GM18870 (cell line): Measurements from ENCODE around the gene ACE.

Experiments used
- ATAC-seq: cut with Tn5 transposase; IDR thresholded peaks from one replicate; pipeline ENCODE4 v1.9.1; 2021; ENCODE audit warnings: moderate library complexity; ENCODE audit not compliant: unreplicated experiment

Gene ACE

DNA sequence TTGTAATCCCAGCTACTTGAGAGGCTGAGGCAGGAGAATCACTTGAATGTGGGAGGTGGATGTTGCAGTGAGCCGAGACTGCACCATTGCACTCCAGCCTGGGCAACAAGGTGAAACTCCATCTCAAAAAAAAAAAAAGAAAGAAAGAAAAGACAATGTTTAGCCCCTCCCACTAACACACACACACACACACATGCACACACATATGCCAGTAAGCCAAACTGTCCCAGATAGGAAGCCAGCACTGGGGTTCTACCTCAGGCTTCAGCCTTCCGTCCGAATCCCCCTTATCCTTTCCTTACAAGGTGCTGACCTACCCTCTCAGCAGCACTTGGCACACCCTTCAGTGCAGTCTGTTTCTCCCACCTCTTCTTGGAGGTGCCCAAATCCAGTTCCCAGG is 37.6 kb downstream of the ACE start:
- ATAC-seq, result no peak

DNA sequence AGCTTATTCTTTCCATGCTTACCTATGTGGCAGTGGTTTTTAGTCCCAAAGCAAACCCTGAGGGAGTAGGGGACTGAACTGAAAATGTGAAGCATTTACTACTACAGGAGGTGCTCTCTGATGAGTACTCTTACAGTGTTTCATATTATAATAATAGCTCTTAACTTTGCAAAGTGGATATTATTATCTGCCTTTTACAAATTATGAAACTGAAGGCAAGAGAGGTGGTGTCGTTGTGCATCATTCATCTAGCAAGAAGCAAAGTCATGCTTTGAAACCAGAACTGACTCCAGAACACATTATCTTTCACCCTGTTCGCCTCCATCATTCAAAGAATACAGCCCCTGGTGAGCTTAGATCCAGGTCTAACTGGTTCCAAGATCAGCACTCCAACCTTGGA is 38.1 kb downstream of the ACE start:
- no peak for ATAC-seq

DNA sequence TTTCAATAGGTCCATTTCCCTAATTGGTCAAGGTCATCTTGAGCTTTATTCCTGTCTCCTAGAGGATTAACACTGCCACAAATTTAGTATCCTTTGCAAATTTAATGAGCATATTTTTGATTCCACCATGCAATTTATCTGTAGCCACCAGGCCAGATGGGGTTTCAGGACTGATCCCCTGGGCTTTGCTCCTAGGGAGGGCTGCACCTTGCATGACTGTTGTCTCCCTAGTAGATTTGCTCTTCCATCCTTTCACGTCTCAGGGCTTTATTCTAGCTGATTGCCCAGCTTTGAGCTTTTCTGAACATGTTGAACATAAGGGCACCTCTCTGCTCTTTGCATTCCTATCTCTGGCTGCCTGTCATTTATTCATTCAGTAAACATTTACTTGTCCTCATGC is 38.6 kb downstream of the ACE start:
- ATAC-seq, result no peak

DNA sequence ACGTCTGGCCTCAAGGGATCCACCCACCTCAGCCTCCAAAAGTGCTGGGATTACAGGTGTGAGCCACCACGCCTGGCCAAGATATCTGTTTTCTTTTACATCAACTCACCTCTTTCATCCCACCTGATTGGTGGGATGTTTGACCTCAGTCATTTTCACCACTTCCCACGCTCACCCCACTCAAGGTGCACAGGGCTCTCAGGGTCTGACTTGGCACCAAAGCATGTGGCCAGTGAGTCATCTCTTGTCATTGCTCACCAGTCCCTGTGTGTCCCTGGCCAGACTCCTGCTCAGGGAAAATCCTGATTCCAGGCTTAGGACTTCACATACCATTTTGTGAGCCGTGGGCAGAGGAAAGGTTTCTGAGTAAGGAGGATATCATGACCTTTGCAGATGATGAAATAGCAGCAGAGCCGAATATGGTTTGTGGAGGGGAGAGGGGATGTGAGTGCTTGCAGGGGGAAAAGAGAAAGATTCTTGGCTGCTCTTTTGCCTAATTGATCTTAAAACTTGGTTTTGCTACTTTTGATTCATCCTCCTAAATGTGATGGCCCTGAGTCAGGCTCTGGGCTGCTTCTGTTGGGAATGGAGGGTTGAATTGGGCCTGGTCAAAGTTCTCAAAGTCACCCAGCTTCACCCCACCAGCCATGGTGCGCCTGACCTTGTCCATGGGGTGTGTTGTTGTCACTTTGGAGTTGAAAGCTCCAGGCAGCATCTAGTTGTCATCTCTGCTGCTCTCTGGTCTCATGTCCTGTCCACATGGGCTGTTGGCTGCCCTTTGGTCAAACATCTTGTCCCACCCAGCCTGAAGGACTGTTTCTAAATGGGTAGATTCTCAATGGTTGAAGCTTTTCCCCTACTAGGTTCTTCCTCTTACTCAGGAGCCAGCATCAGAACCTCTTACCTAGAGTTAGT is 40.3 kb downstream of the ACE start:
- ATAC-seq, result no peak

DNA sequence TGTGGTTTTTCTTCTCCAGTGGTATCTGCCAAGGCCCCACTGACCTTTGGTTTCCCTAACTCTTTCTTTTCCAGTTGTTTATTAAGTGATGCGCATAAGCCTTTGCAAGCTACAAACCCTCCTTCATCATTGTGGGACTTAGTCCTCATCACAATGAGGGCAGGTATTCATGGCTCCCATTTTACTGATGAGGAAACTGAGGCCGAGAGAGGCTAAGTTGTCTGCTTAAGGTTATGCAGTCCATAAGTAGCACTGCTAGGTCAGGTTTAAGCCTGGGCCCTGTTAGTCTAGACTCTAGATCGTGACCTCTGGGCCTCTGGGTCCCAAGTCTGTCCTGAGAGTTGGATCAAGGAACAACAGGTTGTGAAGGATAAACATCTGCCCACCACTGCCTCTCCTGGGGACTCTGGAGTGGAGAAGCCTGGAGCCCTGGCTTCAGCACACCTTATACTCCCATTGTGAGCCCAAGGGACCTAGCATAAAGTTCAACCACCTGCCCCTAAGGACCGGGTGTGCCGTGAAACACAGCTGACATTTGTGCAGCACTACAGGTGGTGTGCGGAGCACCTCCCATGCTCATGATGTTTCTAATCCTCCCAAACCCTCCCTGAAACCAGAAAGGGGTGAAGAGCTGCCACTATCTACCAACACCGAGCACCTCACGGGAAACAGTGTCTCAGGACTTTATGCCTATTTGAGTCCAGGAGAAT is 41.1 kb downstream of the ACE start:
- ATAC-seq, result no peak

DNA sequence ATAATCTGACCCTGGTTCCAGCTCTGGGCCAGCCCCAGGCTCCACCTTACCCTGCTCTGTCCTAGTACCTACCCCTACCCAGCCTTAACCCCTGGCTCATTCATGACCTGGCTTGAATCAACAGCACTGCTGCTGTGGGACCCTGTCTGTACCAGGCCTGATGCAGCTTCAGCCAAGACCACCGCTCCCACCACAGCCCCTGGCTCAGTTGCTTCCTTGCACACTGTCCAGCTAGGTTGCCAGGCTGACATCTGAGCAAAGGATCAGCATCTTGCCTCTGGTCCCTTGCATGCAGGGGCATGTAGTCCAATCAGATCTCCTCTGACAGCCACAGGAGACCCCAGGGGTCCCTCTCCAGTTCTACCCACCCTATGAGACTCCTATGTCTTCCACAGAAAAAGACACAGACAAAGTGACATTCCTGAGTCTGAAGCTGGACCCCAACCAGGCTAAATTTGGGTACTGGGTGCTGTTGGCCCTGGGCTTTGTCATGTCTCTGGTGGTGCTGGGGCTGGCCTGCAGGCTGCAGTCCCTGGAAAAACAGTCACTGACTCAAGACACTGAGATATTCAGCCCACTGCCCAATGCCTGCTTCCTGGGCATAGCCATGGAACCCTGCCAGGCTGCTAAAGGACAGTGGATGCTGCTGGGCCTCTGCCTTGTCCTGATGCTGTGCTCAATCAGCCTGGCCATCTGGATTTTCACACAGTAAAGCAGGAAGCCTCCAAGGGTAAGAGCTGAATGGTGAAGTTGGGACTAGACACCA is 42.4 kb downstream of the ACE start:
- no peak for ATAC-seq

DNA sequence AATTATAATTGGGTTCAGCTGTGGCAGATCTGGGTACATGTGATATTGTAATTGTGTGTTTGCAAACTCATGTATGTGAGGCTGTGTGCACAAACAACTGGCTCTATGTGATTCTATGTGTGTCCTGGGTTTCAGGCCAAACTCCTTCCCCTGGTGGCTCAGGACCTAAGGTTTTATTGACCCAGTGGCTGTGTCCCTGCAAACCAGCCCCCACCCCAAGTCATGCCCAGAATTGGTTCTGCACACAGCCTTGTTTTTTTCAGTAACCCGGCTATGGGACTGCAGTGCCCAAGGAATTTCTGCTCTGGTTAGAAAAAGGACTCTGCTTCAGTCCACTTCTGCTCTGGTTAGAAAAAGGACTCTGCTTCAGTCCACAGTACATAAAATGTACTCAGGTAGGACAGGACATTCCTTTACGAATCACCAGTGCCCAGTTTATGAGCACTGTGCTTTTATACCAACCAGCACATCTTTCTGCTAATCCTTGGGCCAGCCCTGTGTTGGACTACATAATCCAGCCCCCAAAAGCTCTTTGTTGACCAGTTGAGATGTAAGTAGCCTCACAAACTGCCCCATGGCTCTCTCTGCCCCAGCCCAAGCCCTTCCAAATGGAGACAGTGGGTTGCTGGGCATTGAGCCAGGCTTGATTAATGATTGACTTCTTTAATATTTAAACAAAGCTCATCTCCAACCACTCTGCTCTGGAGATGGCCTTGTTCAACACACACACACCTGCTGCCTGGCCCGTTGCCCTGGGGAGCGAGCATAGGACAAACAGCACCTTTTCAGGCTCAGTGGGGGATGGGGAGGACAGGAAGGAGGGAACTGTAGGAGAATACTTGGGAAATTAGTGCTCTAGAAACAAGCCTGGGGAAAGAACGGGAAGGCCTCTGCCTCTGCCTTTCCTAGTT is 43.4 kb downstream of the ACE start:
- ATAC-seq, result no peak

DNA sequence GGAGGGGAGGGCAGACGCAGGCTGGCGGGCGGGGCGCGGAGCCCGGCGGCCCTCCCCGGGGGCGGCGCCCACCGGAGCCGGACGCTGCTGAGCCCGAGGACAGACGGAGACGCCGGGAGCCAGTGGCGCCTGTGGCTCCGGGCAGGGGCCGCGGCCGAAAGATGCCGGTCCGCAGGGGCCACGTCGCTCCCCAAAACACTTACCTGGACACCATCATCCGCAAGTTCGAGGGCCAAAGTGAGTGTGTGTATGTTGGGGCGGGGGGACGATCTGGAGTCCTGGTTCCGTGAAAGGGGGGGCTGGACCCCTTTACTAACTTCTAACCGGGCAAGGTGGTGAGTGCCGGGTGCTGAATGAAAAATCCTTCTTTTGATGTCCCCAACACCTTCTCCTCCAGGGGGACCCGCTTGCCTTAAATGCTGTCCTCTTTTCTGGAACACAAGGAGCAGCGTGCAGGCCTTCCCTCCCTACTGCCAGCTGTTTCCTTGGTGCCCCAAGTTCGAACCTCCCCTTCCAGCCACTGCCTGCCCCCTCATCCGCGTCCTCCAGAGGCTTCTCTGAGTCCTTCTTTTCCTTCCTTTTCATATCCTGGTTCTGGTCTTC is 46.5 kb downstream of the ACE start, which contains the start of gene KCNH6:
Gene KCNH6 (plus strand): TSS at position 106 of the 603 bp plus-strand sequence. CDS start 56 bp downstream, at position 162.
- no peak for ATAC-seq

DNA sequence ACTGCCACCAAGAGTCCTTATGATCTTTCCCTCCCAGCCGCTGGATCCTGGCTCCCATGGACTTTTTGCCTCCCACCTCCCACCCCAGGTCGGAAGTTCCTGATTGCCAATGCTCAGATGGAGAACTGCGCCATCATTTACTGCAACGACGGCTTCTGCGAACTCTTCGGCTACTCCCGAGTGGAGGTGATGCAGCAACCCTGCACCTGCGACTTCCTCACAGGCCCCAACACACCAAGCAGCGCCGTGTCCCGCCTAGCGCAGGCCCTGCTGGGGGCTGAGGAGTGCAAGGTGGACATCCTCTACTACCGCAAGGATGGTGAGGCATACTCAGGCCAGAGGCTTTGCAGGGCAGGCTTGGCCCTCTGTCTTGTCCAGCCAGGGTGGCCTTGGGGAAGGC is 47.2 kb downstream of the ACE start:
- no peak for ATAC-seq

DNA sequence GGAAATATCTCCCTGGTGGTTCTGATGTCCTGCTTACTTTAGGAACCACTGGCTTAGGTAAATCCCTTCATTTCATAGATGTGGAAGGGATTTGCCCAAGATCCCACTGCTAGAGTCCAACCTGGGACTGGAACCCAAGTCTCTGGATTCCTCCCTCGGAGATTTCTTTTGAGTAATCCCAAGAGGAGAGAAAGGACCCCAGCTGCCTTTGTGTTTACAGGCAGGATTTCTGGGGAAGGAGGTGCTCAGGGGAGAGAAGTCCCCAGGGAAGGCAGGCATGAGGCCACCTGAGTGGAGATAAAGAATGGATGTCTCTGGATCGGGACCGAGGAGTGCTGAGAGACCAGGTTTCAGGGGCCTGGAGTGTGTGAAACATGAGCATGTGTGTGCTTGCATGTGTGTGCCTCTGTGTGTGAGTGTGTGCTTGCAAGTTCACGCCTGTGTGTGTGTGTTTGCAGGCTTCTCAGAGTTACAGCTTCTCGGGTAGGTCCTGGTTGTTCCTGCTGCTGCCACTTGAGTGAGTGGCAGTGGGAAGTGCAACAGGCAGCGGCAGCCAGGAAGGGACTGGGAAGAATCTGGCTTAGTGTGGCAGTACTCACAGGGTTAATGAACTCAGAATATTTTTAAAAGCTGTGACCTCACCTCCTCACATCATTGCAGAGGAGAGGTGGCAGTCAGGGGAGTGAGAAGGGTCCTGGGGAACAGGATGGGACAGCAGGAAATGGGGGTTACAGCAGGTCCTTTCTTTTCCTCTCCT is 48.5 kb downstream of the ACE start:
- ATAC-seq, result no peak

DNA sequence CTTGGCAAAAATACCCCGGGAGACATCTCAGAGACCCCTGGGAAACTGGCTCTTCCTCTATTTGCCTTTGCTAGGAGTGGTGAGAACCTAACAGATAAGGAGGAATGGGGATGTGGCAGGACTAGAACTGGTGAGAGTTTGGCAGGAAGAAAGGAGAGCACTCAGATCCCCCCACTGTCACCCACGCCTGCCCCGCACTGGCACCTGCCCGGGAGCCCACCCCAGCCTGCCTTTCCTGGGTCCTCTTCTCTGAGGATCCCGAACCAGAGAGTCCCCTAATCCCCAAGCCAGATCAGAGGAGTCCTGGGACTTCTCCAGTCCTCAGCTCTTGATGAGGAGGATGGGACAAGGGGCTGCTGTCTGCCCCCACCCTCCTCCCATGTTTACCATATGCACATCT is 50.0 kb downstream of the ACE start:
- ATAC-seq, result no peak

DNA sequence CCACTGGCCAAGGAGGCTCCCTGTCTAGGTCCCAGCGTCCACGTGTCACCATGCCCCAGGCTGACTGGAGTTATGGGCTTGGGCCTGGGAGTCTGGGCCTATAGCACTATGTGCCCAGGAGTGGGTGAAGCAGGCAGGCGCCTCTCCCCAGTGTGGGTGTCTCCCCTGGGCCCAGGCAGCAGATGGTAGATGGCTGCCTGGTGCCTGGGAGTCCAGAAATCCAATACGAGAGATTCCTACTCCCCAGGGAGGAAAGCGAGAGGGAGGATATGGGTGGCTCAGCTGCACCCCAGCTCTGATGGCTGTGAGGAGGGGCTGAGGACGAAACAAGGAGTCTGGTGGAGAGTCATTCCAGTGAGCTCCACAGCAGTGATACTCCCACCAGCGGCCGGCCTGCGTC is 51.3 kb downstream of the ACE start:
- ATAC-seq, result no peak

DNA sequence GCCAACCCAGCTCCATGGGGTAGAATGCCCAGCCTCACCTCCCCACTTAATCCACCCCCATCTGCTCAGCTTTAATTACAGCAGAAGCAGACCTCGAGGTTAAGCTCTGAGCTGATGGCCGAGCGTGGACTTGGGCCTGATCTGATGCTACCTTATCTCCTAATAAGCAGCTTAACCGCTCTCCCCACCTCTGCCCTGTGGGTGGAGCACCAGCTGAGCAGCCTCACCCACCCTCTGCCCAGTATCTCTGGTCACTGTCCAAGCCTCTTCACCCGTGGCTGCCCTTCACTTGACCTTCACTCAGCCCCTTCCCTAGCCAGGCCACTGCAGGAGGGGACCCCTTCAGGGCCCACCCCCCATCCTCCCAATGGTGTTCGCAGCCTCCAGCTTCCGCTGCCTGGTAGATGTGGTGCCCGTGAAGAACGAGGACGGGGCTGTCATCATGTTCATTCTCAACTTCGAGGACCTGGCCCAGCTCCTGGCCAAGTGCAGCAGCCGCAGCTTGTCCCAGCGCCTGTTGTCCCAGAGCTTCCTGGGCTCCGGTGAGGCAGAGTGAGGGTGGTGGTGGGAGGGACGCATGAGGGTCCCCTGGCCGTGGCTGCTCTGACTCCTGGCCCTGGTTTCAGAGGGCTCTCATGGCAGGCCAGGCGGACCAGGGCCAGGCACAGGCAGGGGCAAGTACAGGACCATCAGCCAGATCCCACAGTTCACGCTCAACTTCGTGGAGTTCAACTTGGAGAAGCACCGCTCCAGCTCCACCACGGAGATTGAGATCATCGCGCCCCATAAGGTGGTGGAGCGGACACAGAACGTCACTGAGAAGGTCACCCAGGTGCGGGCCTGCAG is 53.1 kb downstream of the ACE start:
- no peak for ATAC-seq

DNA sequence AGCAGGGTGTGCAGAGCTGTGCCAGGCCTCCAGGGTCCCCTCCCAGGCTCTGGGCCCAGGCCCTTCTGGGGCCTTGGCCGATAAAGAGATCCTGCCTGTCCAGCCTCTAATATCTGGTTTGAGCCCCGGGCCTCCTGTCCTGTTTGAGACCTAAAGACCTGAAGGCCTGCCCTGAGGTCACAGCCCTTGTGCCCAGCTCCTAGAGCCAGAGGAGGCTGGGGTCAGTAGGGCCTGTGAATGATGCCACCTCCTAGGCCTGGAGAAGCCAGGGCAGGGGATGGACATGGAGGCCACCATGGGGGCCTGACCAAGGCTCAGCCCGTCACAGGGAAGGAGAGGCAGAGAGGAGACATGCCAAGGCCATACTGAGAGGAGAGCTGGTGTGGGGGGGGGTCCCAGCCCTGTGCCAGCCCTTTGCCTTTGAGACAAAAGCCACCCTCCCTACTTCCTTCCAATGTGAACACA is 53.7 kb downstream of the ACE start:
- no peak for ATAC-seq

DNA sequence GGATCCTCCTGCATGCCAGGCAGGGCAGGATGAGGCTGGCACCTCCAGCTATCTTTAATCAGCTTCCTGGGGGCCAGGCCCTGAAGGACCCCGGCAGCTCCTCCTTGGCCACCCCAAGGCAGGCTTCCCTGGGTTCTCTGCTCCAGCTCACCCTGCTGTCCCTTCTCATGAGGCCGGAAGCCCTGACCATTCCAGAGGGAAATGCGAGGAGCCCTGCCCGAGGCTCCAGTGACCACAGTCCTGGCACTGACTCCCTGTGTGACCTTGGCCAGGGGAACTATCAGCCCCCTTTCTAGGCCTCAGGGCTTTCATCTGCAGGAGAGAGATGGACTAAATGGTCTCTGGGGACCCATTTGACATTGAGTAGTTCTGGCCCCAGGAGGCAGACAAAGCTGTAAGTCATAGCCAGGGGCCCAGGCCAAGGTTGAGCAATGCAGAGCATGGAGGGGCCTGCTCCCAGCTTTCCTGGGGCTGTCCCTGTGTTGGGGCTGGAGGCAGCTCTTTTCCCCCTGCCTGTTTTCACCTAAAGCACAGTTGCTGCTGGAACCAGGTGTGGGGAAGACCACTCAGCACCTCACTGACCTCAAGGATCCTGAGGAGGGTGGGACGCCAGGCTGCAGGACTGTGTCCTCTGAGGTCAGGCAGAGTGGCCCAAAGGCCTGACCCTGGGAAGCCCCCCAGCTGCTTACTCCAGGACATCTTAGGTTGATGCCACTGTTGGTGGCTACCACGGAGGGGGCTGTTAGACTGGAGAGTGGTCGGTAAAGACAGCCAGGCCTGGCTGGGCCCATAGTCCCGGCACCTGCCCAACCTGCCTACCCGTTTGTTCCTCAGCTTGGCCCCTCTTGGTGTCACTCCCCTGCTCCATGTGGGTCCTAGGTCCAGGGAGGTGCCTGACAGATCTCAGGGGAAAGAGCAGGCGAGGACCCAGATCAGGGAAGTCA is 54.4 kb downstream of the ACE start:
- ATAC-seq, result no peak

DNA sequence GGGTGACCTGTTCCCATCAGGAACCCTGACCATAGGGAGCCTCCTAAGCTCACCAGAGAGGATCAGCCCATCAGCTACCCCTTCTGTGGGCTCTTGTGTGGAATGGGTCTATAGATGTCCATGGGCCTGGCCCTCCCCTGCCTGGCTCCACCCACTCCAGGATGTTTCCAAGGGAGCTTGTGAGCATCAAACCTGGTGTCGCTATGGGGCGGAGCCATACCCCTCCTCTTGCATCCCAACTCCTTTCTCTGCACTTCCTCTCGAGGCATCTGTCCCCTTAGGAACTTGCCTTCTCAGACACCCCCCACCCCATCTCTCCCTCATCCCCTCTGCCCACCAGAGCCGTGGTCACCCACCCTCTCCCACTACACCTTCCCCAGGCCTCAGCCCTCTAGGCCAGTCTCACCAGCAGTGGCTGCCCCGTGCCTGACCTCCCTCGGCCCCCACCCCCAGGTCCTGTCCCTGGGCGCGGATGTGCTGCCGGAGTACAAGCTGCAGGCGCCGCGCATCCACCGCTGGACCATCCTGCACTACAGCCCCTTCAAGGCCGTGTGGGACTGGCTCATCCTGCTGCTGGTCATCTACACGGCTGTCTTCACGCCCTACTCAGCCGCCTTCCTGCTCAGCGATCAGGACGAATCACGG is 56.7 kb downstream of the ACE start:
- ATAC-seq, result no peak
